Stomach smooth muscle (tissue), 2 donors: ENCODE results near the gene KCTD15.

ENCODE experiments used
- H3K27ac ChIP-seq: one replicate; pipeline ENCODE4 v1.7.0; 2013; ENCODE audit warnings: mild to moderate bottlenecking, low read length, inconsistent platforms
- H3K27me3 ChIP-seq, 2 donors: one replicate each; pipeline ENCODE4 v1.7.0; 2013; ENCODE audit warnings: low read length in 2 of 2; ENCODE audit not compliant: insufficient read depth in 2 of 2, control insufficient read depth in 1 of 2
- H3K36me3 ChIP-seq, 2 donors: one replicate each; pipeline ENCODE4 v1.7.0; 2013; ENCODE audit warnings: low read length in 2 of 2; ENCODE audit not compliant: control insufficient read depth in 2 of 2, insufficient read depth in 2 of 2
- H3K4me1 ChIP-seq: one replicate; pipeline ENCODE4 v1.7.0; 2013; ENCODE audit warnings: low read length; ENCODE audit not compliant: control insufficient read depth, insufficient read depth
- H3K4me3 ChIP-seq, 2 donors: one replicate each; pipeline ENCODE4 v1.7.0; 2013; ENCODE audit warnings: low read length in 2 of 2
- H3K9ac ChIP-seq, 2 donors: one replicate each; pipeline ENCODE4 v1.7.0; 2013; ENCODE audit warnings: low read length in 2 of 2, mild to moderate bottlenecking in 1 of 2
- H3K9me3 ChIP-seq, 2 donors: one replicate each; pipeline ENCODE4 v1.7.0; 2013; ENCODE audit warnings: low read length in 2 of 2; ENCODE audit not compliant: control insufficient read depth in 2 of 2
- donor health status: healthy.
- donor health status: Pancreatic carcinoma.

KCTD15 gene

GRCh38 chr19:33755099-33756035 is 41.3 kb upstream of the KCTD15 start:
- Histone ChIP-seq H3K27me3 (peaks cover 0 to 11% of the 10 kb centered on the region in 2 donors), H3K36me3 (no peaks in the 10 kb centered on the region), H3K9me3 (no peaks in the 10 kb centered on the region), H3K27ac (no peak overlapping the region), H3K4me3 (no peak overlapping the region), H3K9ac (no peak overlapping the region), H3K4me1 (peaks cover 5% of the 10 kb centered on the region)

- peaks cover 5% of the 10 kb centered on the region for H3K4me1 ChIP-seq
- H3K27me3 ChIP-seq, result peaks cover 0 to 11% of the 10 kb centered on the region in 2 donors
- H3K27ac ChIP-seq, result no peak overlapping the region
- H3K9ac ChIP-seq, result no peak overlapping the region
- no peaks in the 10 kb centered on the region for H3K9me3 ChIP-seq
- H3K4me3 ChIP-seq, result no peak overlapping the region
- no peaks in the 10 kb centered on the region for H3K36me3 ChIP-seq
Observed at GRCh38 chr19:33756177-33756576, 40.5 kb upstream of the KCTD15 start.

GRCh38 chr19:33758541-33759013 is 38.1 kb upstream of the KCTD15 start:
- Histone ChIP-seq H3K4me3 (no peak overlapping the region), H3K9ac (no peak overlapping the region), H3K4me1 (peaks cover 5% of the 10 kb centered on the region), H3K27me3 (peaks cover 0 to 7% of the 10 kb centered on the region in 2 donors), H3K27ac (no peak overlapping the region), H3K36me3 (no peaks in the 10 kb centered on the region), H3K9me3 (no peaks in the 10 kb centered on the region)

GRCh38 chr19:33759356-33759755 is 37.3 kb upstream of the KCTD15 start:
- Histone ChIP-seq H3K27me3 (peaks cover 0 to 6% of the 10 kb centered on the region in 2 donors), H3K36me3 (no peaks in the 10 kb centered on the region), H3K9ac (no peak overlapping the region), H3K4me3 (no peak overlapping the region), H3K27ac (no peak overlapping the region), H3K9me3 (no peaks in the 10 kb centered on the region), H3K4me1 (peaks cover 5% of the 10 kb centered on the region)

- no peaks in the 10 kb centered on the region for H3K36me3 ChIP-seq
- H3K9me3 ChIP-seq, result no peaks in the 10 kb centered on the region
- peaks cover 7 to 15% of the 10 kb centered on the region in 2 donors for H3K27me3 ChIP-seq
- no peak overlapping the region for H3K9ac ChIP-seq
- no peak overlapping the region for H3K27ac ChIP-seq
- no peaks in the 10 kb centered on the region for H3K4me1 ChIP-seq
- H3K4me3 ChIP-seq, result no peak overlapping the region
Observed at GRCh38 chr19:33763633-33764371, 32.9 kb upstream of the KCTD15 start.

- Histone ChIP-seq H3K9ac (no peak overlapping the region), H3K4me1 (no peaks in the 10 kb centered on the region), H3K27ac (no peak overlapping the region), H3K9me3 (no peaks in the 10 kb centered on the region), H3K36me3 (no peaks in the 10 kb centered on the region), H3K4me3 (no peak overlapping the region), H3K27me3 (peaks cover 7 to 24% of the 10 kb centered on the region in 2 donors)
Observed at GRCh38 chr19:33766623-33767022, 30.0 kb upstream of the KCTD15 start.

- H3K36me3 ChIP-seq, result no peaks in the 10 kb centered on the region
- H3K27ac ChIP-seq, result no peak overlapping the region
- no peaks in the 10 kb centered on the region for H3K9me3 ChIP-seq
- H3K4me1 ChIP-seq, result no peaks in the 10 kb centered on the region
- no peak overlapping the region for H3K9ac ChIP-seq
- H3K4me3 ChIP-seq, result no peak overlapping the region
- H3K27me3 ChIP-seq, result peaks cover 7 to 24% of the 10 kb centered on the region in 2 donors
Observed at GRCh38 chr19:33767898-33768413, 28.7 kb upstream of the KCTD15 start.

GRCh38 chr19:33769208-33769607 is 27.5 kb upstream of the KCTD15 start:
- Histone ChIP-seq H3K27ac (no peak overlapping the region), H3K4me1 (no peaks in the 10 kb centered on the region), H3K9me3 (no peaks in the 10 kb centered on the region), H3K27me3 (peaks cover 7 to 24% of the 10 kb centered on the region in 2 donors), H3K36me3 (no peaks in the 10 kb centered on the region), H3K9ac (no peak overlapping the region), H3K4me3 (no peak overlapping the region)

- Histone ChIP-seq H3K4me1 (no peaks in the 10 kb centered on the region), H3K9ac (no peak overlapping the region), H3K4me3 (no peak overlapping the region), H3K9me3 (no peaks in the 10 kb centered on the region), H3K36me3 (no peaks in the 10 kb centered on the region), H3K27ac (no peak overlapping the region), H3K27me3 (peaks cover 7 to 24% of the 10 kb centered on the region in 2 donors)
Observed at GRCh38 chr19:33770107-33770506, 26.6 kb upstream of the KCTD15 start.

- no peaks in the 10 kb centered on the region for H3K9me3 ChIP-seq
- no peak overlapping the region for H3K27ac ChIP-seq
- no peaks in the 10 kb centered on the region for H3K36me3 ChIP-seq
- no peak overlapping the region for H3K9ac ChIP-seq
- H3K4me3 ChIP-seq, result no peak overlapping the region
- peaks cover 7 to 27% of the 10 kb centered on the region in 2 donors for H3K27me3 ChIP-seq
- no peaks in the 10 kb centered on the region for H3K4me1 ChIP-seq
Observed at GRCh38 chr19:33771384-33772101, 25.1 kb upstream of the KCTD15 start.
